COLO829 (cell line): ENCODE data around the gene FN1.

Experiments used
- DNase-seq: peaks from one replicate; pipeline ENCODE4 v3.0.0; 2012; ENCODE audit warnings: low spot score

Gene FN1

GRCh38 chr2:215407061-215407460 is 28.8 kb downstream of the FN1 start:
- no peak for DNase-seq

GRCh38 chr2:215405722-215406581 is 29.9 kb downstream of the FN1 start:
- DNase-seq, result no peak

- no peak for DNase-seq
Observed at GRCh38 chr2:215404348-215405012, 31.4 kb downstream of the FN1 start.

- DNase-seq, result no peak
Observed at GRCh38 chr2:215403441-215404347, 32.2 kb downstream of the FN1 start.

GRCh38 chr2:215401896-215402379 is 33.9 kb downstream of the FN1 start:
- peak; percentile 38 for DNase-seq

- DNase-seq, result no peak
Observed at GRCh38 chr2:215399067-215399716, 36.7 kb downstream of the FN1 start.

GRCh38 chr2:215397632-215398341 is 38.1 kb downstream of the FN1 start:
- peak; percentile 57 for DNase-seq

GRCh38 chr2:215396595-215397313 is 39.1 kb downstream of the FN1 start:
- DNase-seq, result no peak

GRCh38 chr2:215395687-215396460 is 40.0 kb downstream of the FN1 start:
- no peak for DNase-seq

GRCh38 chr2:215394102-215394805 is 41.6 kb downstream of the FN1 start:
- DNase-seq, result no peak

GRCh38 chr2:215392687-215393270 is 43.1 kb downstream of the FN1 start:
- no peak for DNase-seq

GRCh38 chr2:215392164-215392563 is 43.7 kb downstream of the FN1 start:
- DNase-seq, result no peak

- DNase-seq, result no peak
Observed at GRCh38 chr2:215391531-215391930, 44.3 kb downstream of the FN1 start.

- no peak for DNase-seq
Observed at GRCh38 chr2:215390550-215390913, 45.3 kb downstream of the FN1 start.

- DNase-seq, result no peak
Observed at GRCh38 chr2:215388002-215388728, 47.7 kb downstream of the FN1 start.

GRCh38 chr2:215386566-215386965 is 49.3 kb downstream of the FN1 start:
- no peak for DNase-seq

GRCh38 chr2:215384710-215385109 is 51.2 kb downstream of the FN1 start:
- DNase-seq, result no peak
